Measurements from ENCODE around the gene KRT35. TPM values are rescaled to one million over a fixed set of nuclear protein-coding genes. Genes with fewer than 3 reads are reported as not detected.
"Not testable (repeated sequence)": the region's sequence is repeated elsewhere in the genome, so short reads cannot be mapped to it uniquely, and the experiment has no call there.

Gene KRT35
- total RNA-seq, 2 donors from 2014 or later = not detected

DNA sequence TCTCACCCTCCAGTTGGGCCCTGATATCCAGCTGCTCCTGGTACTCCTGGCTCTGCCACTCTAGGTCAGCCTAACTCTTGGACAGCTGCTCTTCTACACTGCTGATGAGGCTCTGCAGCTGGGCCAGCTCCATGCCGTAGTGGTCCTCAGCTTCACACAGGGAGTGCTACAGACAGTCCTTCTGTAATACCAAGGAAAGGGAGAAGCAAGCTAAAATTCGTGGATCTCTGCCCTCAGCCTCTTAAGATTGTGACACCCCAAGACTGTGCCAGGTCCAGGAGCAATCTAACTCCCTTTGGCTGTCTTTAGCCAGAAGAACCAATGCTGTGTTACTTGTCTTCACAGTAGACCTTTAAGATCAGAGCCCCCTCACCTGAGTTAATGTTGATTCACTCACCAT lies 32.4 kb downstream of the KRT35 start:
- no peak for DNase-seq (ENCODE audit: low spot score in 2 of 2)
- H3K36me3 Mint-ChIP-seq = no peaks in the 10 kb centered on the region
- H3K27ac Mint-ChIP-seq = no peak overlapping the region
- no peak for ATAC-seq
- H3K9me3 Mint-ChIP-seq = no peaks in the 10 kb centered on the region

- H3K36me3 Mint-ChIP-seq = no peaks in the 10 kb centered on the region
- no peak for DNase-seq (ENCODE audit: low spot score in 2 of 2)
- ATAC-seq = no peak
- no peak overlapping the region for H3K27ac Mint-ChIP-seq
- H3K9me3 Mint-ChIP-seq = no peaks in the 10 kb centered on the region
These were observed 34.1 kb downstream of the KRT35 start for GRCh38 chr17:41446806-41447205.

GRCh38 chr17:41444640-41445039 lies 36.3 kb downstream of the KRT35 start:
- no peaks in the 10 kb centered on the region for H3K9me3 Mint-ChIP-seq
- ATAC-seq = no peak

GRCh38 chr17:41444186-41444585 lies 36.8 kb downstream of the KRT35 start:
- ATAC-seq (peak in 1 of 2 donors; percentile 38), DNase-seq (ENCODE audit: low spot score in 2 of 2) (no peak)
- no peak overlapping the region for H3K27ac Mint-ChIP-seq
- H3K36me3 Mint-ChIP-seq = no peaks in the 10 kb centered on the region
- H3K9me3 Mint-ChIP-seq = no peaks in the 10 kb centered on the region

More at GRCh38 chr17:41444640-41445039, 36.3 kb downstream of the KRT35 start:
- DNase-seq (ENCODE audit: low spot score in 2 of 2) = no peak
- Mint-ChIP-seq H3K36me3 (no peaks in the 10 kb centered on the region), H3K27ac (no peak overlapping the region)

DNA sequence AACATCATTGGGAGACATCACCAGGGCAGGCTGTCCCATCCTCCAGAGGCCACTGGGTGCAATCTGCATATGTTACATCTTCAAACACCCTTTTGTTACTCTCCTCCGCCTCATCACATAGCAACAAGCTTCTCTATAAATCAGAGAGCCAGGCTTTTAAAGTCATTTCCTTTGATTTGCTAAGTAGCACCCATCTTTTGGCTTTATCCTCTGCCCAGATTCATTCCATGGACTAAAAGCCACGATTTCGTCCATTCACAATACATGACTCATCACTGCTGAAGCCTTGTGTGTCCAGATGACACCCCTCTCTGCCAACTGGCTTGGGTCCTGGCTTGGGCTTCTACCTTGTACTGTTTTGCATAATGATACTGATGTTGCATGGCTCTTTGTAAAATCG lies 38.2 kb downstream of the KRT35 start:
- no peak overlapping the region for H3K27ac Mint-ChIP-seq
- H3K9me3 Mint-ChIP-seq = no peaks in the 10 kb centered on the region
- no peaks in the 10 kb centered on the region for H3K36me3 Mint-ChIP-seq
- DNase-seq (ENCODE audit: low spot score in 2 of 2) (no peak), ATAC-seq (no peak)

DNA sequence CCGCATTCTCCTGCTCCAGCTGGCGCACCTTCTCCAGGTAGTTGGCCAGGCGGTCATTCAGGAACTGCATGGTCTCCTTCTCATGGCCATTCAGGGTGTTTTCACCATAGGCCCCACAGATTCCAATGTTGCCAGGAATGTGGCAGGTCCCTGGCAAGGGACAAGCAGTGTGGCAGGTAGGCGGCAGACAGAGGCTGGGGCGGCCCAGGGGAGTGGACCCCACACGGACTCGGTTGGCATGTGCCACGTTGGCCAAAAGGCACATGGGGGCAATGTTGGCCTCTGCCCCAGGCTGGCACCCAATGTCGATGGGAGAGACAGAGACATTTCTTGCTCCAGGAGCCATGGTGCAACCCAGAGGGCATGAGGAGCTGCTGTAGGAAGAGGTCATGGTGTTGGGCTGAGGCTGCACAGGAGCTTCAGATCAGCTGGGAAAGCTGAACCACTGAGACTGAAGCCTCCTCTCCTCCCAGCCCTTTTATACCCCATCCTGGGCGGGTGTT lies 40.4 kb downstream of the KRT35 start, which contains the start of gene KRT38:
Gene KRT38 (minus strand): TSS at position 453 of the 503 bp plus-strand sequence. CDS start 62 bp downstream, at position 391.
- no peak for ATAC-seq
- H3K27ac Mint-ChIP-seq = no peak within 1 kb of the TSS
- no peak for DNase-seq (ENCODE audit: low spot score in 2 of 2)
- H3K9me3 Mint-ChIP-seq = no peaks in the 10 kb centered on the region
- H3K36me3 Mint-ChIP-seq = no peaks in the 10 kb centered on the region

- DNase-seq (ENCODE audit: low spot score in 2 of 2) = no peak
- Mint-ChIP-seq H3K9me3 (no peaks in the 10 kb centered on the region), H3K27ac (no peak overlapping the region), H3K36me3 (no peaks in the 10 kb centered on the region)
- no peak for ATAC-seq
These were observed 41.6 kb downstream of the KRT35 start for GRCh38 chr17:41439375-41439774.

DNA sequence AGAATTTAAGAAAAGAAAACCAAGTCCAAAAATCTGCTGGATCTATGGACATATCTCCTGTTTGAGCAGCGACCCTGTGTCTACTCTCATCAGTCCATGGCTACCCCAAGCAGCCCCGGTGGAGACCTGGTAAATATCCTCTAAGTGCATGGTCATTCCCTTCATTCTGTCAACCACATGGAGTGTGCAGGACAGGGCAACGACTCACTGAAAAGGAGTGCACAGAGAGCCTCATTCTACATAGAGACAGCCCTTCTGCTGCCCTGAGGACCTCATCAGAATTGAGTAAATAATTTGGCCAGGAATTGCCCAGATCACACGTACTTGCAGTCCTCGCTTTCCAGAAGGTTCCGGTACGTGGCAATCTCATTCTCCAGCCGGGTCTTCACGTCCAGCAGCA lies 43.2 kb downstream of the KRT35 start:
- Mint-ChIP-seq H3K9me3 (no peaks in the 10 kb centered on the region), H3K27ac (no peak overlapping the region), H3K36me3 (no peaks in the 10 kb centered on the region)
- ATAC-seq = no peak
- DNase-seq (ENCODE audit: low spot score in 2 of 2) = no peak

- no peaks in the 10 kb centered on the region for H3K9me3 Mint-ChIP-seq
- H3K36me3 Mint-ChIP-seq = no peaks in the 10 kb centered on the region
- ATAC-seq (no peak), DNase-seq (ENCODE audit: low spot score in 2 of 2) (no peak)
- no peak overlapping the region for H3K27ac Mint-ChIP-seq
These were observed 43.7 kb downstream of the KRT35 start for GRCh38 chr17:41437254-41437653.

DNA sequence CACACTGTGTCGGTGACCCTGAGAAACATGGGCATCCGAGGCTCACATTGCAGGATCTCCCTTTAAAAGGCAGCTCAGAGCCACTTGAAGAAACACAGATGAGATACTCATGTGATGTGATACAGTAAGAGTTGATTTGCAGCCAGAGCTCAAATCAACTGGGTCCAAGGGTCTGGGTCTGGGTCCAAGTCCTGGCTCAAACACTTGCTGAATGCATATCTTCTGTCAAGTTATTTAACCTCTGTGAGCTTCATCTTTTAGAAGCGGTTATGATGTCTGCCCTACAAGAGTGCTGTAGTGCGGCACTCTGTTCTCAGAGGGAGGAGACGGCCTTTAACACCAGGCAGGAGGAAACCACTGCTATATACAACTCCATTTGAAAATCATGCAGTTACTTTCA lies 46.5 kb downstream of the KRT35 start:
- Mint-ChIP-seq H3K27ac (peak overlapping the region in 1 of 2 donors; percentile 17), H3K36me3 (no peaks in the 10 kb centered on the region), H3K9me3 (no peaks in the 10 kb centered on the region)
- ATAC-seq (no peak), DNase-seq (ENCODE audit: low spot score in 2 of 2) (no peak)

GRCh38 chr17:41434005-41434404 lies 46.9 kb downstream of the KRT35 start:
- ATAC-seq = no peak
- Mint-ChIP-seq H3K9me3 (no peaks in the 10 kb centered on the region), H3K27ac (no peak overlapping the region), H3K36me3 (no peaks in the 10 kb centered on the region)
- no peak for DNase-seq (ENCODE audit: low spot score in 2 of 2)

GRCh38 chr17:41433586-41433985 lies 47.4 kb downstream of the KRT35 start:
- DNase-seq (ENCODE audit: low spot score in 2 of 2) = no peak
- no peaks in the 10 kb centered on the region for H3K9me3 Mint-ChIP-seq
- H3K36me3 Mint-ChIP-seq = no peaks in the 10 kb centered on the region
- H3K27ac Mint-ChIP-seq = no peak overlapping the region
- no peak for ATAC-seq

DNA sequence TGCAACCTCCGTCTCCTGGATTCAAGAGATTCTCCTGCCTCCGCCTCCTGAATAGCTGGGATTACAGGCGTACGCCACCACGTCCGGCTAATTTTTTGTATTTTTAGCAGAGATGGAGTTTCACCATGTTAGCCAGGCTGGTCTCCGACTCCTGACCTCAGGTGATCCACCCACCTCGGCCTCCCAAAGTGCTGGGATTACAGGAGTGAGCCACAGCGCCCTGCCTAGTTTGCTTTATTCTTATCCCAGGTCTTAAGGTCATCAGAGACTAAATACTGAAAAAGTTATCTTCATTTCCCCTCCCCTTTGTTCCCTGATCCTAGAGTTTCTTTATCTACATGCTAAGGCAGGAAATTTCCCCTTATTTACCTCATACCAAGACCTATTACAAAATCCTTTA lies 50.6 kb downstream of the KRT35 start:
- not testable (repeated sequence) for ATAC-seq; H3K27ac Mint-ChIP-seq; H3K36me3 Mint-ChIP-seq; DNase-seq (ENCODE audit: low spot score in 2 of 2); H3K9me3 Mint-ChIP-seq

DNA sequence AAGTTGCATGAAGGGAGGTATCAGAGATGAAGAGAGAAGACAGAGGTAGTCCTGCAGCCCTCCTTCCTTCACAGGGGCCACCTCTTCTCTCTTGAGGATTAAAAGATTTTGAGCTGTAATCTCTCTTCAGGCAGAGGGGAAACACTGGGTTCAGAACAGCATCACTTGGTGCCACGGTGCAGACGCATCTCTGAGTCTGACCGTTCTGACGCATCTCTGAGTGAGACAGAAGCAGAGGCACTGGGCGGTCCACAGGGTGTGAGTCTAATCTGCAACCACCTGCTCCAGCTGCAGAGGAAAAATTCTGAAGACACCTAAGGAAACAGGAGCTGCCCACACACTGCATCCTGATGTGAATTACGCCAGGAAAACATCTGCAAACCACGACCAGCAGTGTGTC lies 51.3 kb downstream of the KRT35 start:
- DNase-seq (ENCODE audit: low spot score in 2 of 2) (no peak), ATAC-seq (no peak)
- no peaks in the 10 kb centered on the region for H3K36me3 Mint-ChIP-seq
- H3K9me3 Mint-ChIP-seq = no peaks in the 10 kb centered on the region
- H3K27ac Mint-ChIP-seq = no peak overlapping the region

- no peaks in the 10 kb centered on the region for H3K36me3 Mint-ChIP-seq
- no peaks in the 10 kb centered on the region for H3K9me3 Mint-ChIP-seq
- H3K27ac Mint-ChIP-seq = peak overlapping the region in 1 of 2 donors; percentile 45
- no peak for DNase-seq (ENCODE audit: low spot score in 2 of 2)
- no peak for ATAC-seq
These were observed 52.2 kb downstream of the KRT35 start for GRCh38 chr17:41428591-41429291.

Measured in activated naive CD4-positive, alpha-beta T cell treated with anti-CD3 and anti-CD28 coated beads, Interleukin-2, amount 50 U/mL, for 72 hours (primary cell).